Skeletal muscle tissue (tissue), 4 donors: ENCODE results near the gene TOR1AIP2. TPM values are rescaled to one million over a fixed set of nuclear protein-coding genes. Genes with fewer than 3 reads are reported as not detected.

Experiments
- H3K27ac ChIP-seq: one replicate; pipeline ENCODE4 v1.7.0; 2013; ENCODE audit warnings: mild to moderate bottlenecking, low read depth, low read length, inconsistent platforms
- H3K27me3 ChIP-seq, 3 donors: one replicate each; pipeline ENCODE4 v1.7.0; 2013; ENCODE audit warnings: low read length in 3 of 3; ENCODE audit not compliant: control insufficient read depth in 3 of 3, insufficient read depth in 3 of 3
- H3K36me3 ChIP-seq, 3 donors: one replicate each; pipeline ENCODE4 v1.7.0; 2013; ENCODE audit warnings: low read length in 3 of 3; ENCODE audit not compliant: control insufficient read depth in 3 of 3, insufficient read depth in 3 of 3
- H3K4me1 ChIP-seq, 3 donors: one replicate each; pipeline ENCODE4 v1.7.0; 2013; ENCODE audit warnings: low read length in 3 of 3, mild to moderate bottlenecking in 3 of 3; ENCODE audit not compliant: control insufficient read depth in 3 of 3, insufficient read depth in 3 of 3
- H3K4me3 ChIP-seq, 3 donors: one replicate each; pipeline ENCODE4 v1.7.0; 2013; ENCODE audit warnings: low read length in 3 of 3
- H3K9ac ChIP-seq, 3 donors: one replicate each; pipeline ENCODE4 v1.7.0; 2013; ENCODE audit warnings: low read length in 3 of 3, mild to moderate bottlenecking in 3 of 3, moderate library complexity in 2 of 3, low read depth in 1 of 3
- H3K9me3 ChIP-seq, 3 donors: one replicate each; pipeline ENCODE4 v1.7.0; 2013; ENCODE audit warnings: low read length in 3 of 3; ENCODE audit not compliant: control insufficient read depth in 3 of 3
- total RNA-seq: library from RNA; depleted of rRNA; stranded (reverse); fragments of >200 nt; gene quantifications from one replicate; pipeline ENCODE4 v1.2.3, GENCODE V29; 2014
- donor health status: Osteomylitis.

TOR1AIP2 gene
- total RNA-seq, 1 donor from 2014 or later: 34.4 TPM

DNA sequence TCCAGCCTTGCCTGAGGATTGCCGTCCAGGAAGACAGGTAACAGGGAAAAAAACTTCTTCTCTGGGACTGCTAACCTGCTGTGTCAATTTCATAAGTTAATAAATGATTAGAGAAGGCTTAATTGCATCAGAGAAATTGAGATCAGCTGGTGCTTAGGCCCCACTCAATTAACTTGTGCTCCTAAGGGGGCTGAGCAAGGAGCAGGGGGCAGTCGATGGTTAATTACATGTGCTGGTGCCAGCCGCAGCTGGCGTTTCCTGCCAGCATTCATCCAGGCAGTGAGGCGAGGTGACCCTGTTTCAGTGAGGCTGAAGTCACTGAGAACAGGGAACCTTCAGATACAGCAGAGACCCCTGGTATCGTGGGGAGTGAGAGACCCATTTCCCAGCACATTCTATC is 74.5 kb downstream of the TOR1AIP2 start:
- Histone ChIP-seq H3K4me1 (peaks cover 0 to 6% (median 3%) of the 10 kb centered on the region in 3 donors), H3K27me3 (no peaks in the 10 kb centered on the region), H3K27ac (no peak overlapping the region), H3K9ac (no peak overlapping the region), H3K4me3 (no peak overlapping the region), H3K9me3 (no peaks in the 10 kb centered on the region), H3K36me3 (no peaks in the 10 kb centered on the region)

GRCh38 chr1:179800481-179800880 is 77.1 kb downstream of the TOR1AIP2 start:
- Histone ChIP-seq H3K27ac (no peak overlapping the region), H3K4me3 (no peak overlapping the region), H3K9me3 (no peaks in the 10 kb centered on the region), H3K36me3 (no peaks in the 10 kb centered on the region), H3K4me1 (peaks cover 0 to 6% (median 3%) of the 10 kb centered on the region in 3 donors), H3K9ac (no peak overlapping the region), H3K27me3 (no peaks in the 10 kb centered on the region)

- peaks cover 0 to 6% (median 3%) of the 10 kb centered on the region in 3 donors for H3K4me1 ChIP-seq
Measured at GRCh38 chr1:179798864-179799516, 78.6 kb downstream of the TOR1AIP2 start.

DNA sequence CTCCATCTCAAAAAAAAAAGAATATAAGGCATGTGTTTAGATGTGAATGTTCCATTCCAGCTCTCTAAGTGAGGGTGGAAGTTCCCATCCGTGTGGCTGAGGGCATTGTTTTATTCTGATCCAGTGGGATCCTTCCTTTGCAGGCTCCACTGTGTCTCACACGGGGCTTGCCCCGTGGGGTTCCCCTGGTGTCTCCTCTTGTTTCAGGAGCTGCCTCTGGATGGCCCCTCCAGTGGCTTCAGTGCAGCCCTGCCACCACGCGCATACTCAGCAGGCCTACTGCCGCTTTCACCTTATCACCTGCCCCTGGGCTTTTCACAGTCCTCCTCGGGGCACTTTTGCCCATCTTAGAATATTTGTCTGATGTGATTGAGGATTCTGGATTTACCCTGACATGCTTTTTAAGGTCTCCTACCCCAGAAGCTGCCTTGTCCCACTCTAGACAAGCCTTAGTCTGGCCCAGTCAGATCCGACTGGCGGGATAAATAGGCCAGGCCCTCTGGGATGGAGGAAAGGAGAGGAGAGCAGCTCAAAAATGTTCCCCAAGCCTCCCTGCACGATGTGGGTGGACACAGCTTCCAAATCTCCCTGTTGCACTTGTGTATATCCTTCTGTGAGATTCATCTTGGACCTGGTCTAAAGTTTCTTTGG is 79.3 kb downstream of the TOR1AIP2 start:
- Histone ChIP-seq H3K4me1 (peaks cover 0 to 6% (median 3%) of the 10 kb centered on the region in 3 donors), H3K36me3 (no peaks in the 10 kb centered on the region), H3K9me3 (no peaks in the 10 kb centered on the region), H3K4me3 (no peak overlapping the region), H3K27ac (no peak overlapping the region), H3K9ac (no peak overlapping the region), H3K27me3 (no peaks in the 10 kb centered on the region)

More at GRCh38 chr1:179798864-179799516, 78.6 kb downstream of the TOR1AIP2 start:
- H3K4me3 ChIP-seq: no peak overlapping the region
- H3K27ac ChIP-seq: no peak overlapping the region
- no peaks in the 10 kb centered on the region for H3K27me3 ChIP-seq
- no peak overlapping the region for H3K9ac ChIP-seq
- no peaks in the 10 kb centered on the region for H3K9me3 ChIP-seq
- H3K36me3 ChIP-seq: no peaks in the 10 kb centered on the region

DNA sequence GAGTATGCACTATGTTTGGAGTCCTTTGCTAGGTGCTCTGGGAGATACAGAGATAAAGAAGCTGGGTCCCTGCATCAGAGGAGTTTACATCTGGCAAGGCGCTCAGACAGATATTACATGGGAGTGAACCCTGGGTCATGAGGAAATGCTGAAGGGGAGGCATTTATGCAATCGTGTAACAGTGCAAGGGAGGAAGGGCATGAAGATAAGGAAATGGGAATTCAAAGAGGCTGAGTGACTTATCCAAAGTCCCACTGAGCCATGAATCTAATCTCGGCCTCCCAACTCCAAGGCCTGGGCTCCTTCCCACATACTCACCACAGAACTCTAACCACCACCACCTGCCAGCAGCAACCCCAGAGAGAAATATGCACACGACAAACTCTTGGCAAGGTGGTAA is 82.9 kb downstream of the TOR1AIP2 start:
- Histone ChIP-seq H3K27me3 (no peaks in the 10 kb centered on the region), H3K27ac (no peak overlapping the region), H3K36me3 (no peaks in the 10 kb centered on the region), H3K4me1 (peaks cover 0 to 6% (median 3%) of the 10 kb centered on the region in 3 donors), H3K4me3 (no peak overlapping the region), H3K9me3 (no peaks in the 10 kb centered on the region), H3K9ac (no peak overlapping the region)

- no peaks in the 10 kb centered on the region for H3K36me3 ChIP-seq
- no peak overlapping the region for H3K4me3 ChIP-seq
- no peaks in the 10 kb centered on the region for H3K9me3 ChIP-seq
- H3K27ac ChIP-seq: no peak overlapping the region
- no peaks in the 10 kb centered on the region for H3K27me3 ChIP-seq
- H3K9ac ChIP-seq: no peak overlapping the region
- H3K4me1 ChIP-seq: peaks cover 0 to 3% (median 3%) of the 10 kb centered on the region in 3 donors
Measured at GRCh38 chr1:179794146-179794545, 83.5 kb downstream of the TOR1AIP2 start.

GRCh38 chr1:179793281-179793680 is 84.3 kb downstream of the TOR1AIP2 start:
- no peak overlapping the region for H3K27ac ChIP-seq

More at GRCh38 chr1:179793281-179793680, 84.3 kb downstream of the TOR1AIP2 start:
- Histone ChIP-seq H3K4me3 (no peak overlapping the region), H3K9me3 (no peaks in the 10 kb centered on the region), H3K27me3 (peaks cover 0 to 3% (median 0%) of the 10 kb centered on the region in 3 donors), H3K36me3 (no peaks in the 10 kb centered on the region), H3K4me1 (no peaks in the 10 kb centered on the region), H3K9ac (no peak overlapping the region)

Other genes with a start within 250 kb of the TOR1AIP2 start
- under 0.01 TPM for gene FAM163A, start 134.5 kb downstream of the TOR1AIP2 start, total RNA-seq
- gene TOR1AIP1, start 4.5 kb upstream of the TOR1AIP2 start, total RNA-seq: 28.7 TPM
- 71.5 TPM for gene CEP350, start 77.0 kb upstream of the TOR1AIP2 start, total RNA-seq